ENCODE results near the gene HMGN5.

Gene HMGN5

DNA sequence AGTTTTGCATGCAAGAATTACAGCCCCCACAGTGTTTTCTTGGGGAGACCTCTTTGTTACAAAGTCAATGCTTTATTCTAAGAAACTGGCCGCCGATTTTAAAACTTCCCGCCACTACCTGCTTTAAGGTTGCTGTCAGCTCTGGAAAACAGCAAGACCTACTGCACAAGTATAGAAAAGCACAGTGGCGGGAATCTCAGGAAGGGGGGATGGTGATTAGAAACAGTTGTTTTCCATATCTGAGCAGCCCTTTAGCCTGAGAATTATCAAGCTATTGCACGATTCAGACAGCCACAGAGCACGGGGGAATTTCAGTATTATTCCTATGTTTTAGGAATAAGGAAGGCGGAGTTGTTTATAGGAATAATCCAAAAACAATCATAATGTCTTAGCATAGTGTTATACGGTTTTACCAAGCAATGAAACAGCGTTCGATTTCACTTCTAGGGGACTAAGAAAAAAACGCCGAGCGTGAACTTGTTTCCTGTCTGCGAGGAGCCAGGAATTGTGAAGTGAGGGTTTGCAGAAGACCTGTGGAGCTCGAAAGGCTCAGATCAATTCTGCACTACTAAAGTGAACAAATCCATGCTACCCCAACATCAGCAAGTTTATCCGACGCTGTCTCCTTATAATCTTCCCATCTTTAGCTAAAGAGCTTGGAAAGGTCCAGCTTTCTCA is 81.3 kb downstream of the HMGN5 start:
- no peak for DNase-seq (ENCODE audit: low read depth)

DNA sequence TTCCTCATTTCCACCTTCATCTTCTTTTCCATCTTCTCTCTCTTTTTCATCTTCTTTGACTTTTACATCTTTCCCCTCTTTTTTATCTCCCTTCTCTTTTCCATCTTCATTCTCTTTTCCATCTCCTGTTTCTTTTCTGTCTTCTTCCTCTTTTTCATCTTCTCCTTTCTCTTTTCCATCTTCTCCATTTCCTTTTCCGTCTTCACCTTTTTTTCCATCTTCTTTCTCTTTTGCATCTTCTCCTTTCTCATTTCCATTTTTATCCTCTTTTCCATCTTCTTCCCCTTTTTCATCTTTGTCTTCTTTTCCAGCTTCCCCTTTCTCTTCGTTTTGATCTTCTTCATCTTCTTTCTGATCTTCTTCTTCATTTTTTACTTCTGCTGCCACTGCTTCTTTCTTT is 87.0 kb downstream of the HMGN5 start:
- DNase-seq (ENCODE audit: low read depth) = no peak

DNA sequence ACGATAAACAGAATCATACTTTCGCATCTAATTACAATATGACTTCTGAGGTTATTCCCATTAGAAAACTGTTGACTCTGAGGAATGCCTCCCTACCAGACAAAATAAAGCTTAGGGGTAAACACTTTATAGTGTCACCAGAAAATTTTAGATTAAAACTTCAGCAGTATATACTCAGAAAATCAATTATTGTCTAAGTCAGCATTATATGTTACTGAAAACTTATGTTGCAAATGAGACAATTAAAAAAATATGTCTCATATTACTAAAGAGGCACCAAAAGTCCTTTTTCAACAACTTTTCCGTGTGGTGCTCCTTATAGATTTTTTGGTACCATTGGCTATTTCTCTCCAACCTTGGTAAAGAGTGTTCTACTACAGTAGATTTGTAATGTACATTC is 91.4 kb downstream of the HMGN5 start:
- no peak for DNase-seq (ENCODE audit: low read depth)

DNA sequence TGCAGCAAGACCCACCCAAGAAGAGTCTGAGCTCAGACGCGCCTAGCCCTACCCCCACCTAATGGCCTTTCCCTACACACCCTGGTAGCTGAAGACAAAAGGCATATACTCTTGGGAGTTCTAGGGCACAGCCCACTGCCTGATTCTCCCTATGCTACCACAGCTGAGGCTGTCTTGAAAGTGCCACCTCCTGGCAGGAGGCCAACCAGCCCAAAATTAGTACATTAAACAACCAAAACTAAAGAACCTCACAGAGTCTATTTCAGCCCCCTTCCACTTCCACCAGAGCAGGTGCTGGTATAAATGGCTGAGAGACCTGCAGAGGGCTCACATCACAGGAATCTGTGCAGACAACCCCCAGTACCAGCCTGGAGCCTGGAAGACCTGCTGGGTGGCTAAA is 119.1 kb downstream of the HMGN5 start:
- no peak for DNase-seq (ENCODE audit: low read depth)
